ENCODE data around the gene PARVB.

Gene PARVB, protein sequence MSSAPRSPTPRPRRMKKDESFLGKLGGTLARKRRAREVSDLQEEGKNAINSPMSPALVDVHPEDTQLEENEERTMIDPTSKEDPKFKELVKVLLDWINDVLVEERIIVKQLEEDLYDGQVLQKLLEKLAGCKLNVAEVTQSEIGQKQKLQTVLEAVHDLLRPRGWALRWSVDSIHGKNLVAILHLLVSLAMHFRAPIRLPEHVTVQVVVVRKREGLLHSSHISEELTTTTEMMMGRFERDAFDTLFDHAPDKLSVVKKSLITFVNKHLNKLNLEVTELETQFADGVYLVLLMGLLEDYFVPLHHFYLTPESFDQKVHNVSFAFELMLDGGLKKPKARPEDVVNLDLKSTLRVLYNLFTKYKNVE

DNA sequence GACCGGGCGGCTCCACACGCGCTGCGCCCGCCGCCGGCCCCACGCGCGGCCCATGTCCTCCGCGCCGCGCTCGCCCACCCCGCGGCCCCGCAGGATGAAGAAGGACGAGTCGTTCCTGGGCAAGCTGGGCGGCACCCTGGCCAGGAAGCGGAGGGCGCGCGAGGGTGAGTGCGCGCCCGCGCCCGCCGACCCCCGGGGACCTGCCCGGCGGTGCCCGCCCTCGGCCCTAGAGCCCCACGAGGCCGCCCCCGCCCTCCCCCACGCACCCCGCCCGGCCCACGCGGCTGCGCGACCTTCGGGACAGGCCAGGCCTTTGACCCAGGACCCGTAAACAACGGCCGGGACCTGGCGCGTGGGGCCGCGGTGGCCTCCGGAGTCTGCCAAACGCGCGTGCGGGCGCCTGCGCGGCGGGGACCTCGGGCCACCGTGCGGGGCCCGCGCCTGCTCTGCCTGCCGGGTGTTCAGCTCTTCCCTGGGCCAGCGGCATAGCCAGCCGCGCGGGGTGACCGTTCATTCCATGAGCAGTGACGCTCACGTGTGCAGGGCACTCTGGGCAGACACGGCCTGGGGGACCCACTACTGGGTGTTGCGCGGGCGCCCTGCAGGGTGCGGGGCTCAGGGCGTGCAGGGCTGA lies at the start of gene PARVB:
TSS of gene PARVB (plus strand) at position 15 of the 634 bp plus-strand sequence. CDS start at position 53, 38 bp downstream.
- no peak for DNase-seq (ENCODE audit: low read depth)

DNA sequence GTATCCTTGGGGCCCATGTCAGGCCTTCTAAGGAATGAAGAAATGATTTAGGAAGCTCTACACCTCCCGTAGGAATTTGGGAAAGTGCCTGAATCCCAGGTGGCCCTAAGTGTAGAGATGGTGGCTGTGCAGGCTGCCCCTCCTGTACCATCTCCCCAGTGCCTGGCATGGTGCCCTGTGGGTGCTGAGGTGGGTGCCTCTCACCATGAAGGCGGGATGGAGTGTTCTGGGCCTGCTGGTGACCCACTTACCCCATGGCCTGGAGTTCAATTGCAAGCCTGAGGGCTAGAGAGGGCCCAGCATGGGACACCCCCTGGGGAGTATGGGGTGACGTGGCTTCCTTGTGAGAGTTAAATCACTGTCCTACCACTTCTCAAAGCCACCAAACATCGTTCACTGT lies 49.1 kb upstream of the PARVB start:
- DNase-seq (ENCODE audit: low read depth) = no peak

DNA sequence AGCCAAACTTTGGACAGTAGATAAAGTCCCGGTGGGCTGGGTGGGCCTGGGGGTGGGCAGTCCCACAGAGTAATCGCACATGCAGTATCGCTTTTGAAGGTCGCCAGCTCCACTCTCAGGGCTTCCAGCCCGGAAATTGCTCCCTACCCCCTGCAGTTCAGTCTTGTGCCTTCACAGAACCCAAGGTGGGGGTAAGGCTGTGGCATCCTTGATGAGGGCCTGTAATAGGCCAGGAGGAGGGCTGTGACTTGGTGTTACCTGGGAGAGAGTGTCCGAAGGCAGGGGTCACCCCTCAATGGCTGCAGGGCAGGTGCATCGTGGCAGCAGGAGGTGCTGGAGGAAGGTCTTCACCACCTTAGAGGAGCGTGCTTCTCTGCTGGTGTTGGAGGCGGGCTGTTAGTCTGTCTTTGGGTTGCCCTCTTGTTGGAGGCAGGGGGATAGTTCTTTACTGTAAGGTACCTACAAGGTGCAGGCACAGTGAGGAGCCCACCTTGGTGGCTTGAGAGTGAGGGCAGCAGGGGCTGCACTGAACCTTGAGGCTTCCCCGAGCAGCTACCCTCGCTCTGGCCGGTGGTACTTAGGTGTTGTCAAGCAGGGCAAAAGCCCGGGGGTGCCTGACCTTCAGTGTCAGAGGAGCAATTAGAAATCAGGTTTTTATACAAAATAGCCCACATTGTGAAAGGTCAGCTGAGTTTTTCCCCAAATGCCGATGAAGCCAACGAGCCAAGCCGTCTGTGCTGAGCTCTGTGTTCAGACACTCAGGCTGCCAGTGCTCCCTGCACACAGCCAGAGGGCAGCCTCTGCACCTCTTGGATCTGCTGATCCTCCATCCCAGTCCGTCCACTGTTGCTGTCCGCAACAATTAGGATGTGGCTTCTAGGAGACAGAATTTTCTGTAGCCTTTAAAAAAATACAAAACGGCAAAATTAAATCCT lies 47.0 kb upstream of the PARVB start:
- no peak for DNase-seq (ENCODE audit: low read depth)

GRCh38 chr22:43978558-43978957 lies 45.5 kb upstream of the PARVB start:
- DNase-seq (ENCODE audit: low read depth) = no peak

DNA sequence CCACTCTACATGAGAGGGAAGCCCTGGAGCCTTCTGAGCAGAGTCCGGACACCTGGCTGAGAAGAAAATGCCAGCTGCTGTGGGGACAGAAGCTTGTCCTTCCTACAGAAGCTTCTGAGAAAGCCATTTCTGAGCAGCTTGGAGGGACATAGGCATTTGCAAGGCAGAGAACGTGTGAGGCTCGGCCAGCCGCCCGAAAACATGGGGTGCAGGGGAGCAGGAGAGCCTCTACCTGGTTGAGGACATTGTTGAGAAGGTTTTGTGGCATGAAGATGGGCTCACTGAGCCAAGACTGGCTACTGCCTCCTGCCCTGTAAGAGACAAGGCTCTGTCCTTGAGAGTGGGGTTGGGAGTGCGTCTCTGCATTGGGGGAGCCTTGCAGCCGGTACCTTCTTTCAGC lies 43.5 kb upstream of the PARVB start:
- no peak for DNase-seq (ENCODE audit: low read depth)

DNA sequence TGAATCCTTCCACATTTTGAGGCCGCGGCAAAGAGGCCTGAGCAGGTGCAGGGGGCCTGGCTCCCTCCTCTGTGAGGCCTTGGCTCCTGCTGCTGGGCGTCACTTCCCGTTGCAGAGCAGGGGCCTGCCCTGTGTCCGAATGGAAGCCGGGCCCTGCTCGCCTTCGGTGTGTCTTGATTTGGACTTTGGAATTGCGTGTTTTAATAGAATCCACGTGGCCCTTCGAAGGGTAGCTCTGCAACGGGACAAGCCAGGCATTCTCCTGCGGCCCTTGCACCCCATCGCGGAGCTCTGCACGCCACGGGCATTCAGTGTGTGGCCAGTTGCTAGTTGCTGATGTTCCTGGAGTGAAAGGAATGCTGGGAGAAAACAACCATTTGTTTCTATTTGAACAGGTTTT lies 43.1 kb upstream of the PARVB start:
- DNase-seq (ENCODE audit: low read depth) = no peak

GRCh38 chr22:43983808-43984207 lies 40.3 kb upstream of the PARVB start:
- no peak for DNase-seq (ENCODE audit: low read depth)

DNA sequence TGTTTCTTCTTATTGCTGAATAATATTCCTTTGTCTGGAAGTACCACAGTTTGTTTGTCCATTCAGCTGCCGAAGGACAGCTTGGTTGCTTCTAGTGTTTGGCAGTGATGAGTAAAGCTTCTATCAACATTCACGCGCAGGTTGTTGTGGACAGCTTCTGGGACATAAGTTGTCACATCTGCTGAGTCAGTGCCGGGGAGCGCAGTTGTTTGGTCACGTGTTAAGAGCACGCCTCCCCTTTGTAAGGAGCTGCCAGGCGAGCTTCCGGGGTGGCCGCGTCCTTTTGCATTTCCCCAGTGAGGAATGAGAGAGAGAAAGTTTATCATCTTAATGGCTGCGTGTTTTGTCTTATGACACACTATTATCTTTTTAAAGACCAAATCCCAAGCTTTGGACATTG lies 38.6 kb upstream of the PARVB start:
- DNase-seq (ENCODE audit: low read depth) = no peak

GRCh38 chr22:43988116-43988820 lies 35.8 kb upstream of the PARVB start:
- no peak for DNase-seq (ENCODE audit: low read depth)

- no peak for DNase-seq (ENCODE audit: low read depth)
Measured at GRCh38 chr22:43988960-43989359, 35.1 kb upstream of the PARVB start.

DNA sequence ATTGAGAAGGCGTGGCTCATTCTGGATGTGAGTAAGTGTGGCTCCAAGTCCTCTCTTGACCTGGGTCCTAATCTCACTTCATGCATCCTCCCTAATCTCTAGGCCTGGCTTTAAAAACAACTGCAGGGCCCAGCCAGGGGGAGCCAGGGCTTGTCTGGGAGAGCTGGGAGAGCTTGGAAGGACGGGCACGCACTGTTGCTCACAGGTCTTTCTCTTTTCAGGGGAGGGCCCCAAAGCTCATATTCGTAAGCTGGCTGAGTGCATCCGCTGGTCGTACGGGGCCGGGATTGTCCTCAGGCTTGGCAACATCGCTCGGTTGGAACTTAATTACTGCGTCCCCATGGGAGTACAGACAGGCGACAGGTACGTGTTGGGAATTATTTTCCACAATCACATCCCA lies 34.1 kb upstream of the PARVB start:
- no peak for DNase-seq (ENCODE audit: low read depth)

- no peak for DNase-seq (ENCODE audit: low read depth)
Measured at GRCh38 chr22:43991316-43992020, 32.6 kb upstream of the PARVB start.

- DNase-seq (ENCODE audit: low read depth) = no peak
Measured at GRCh38 chr22:43992331-43992821, 31.7 kb upstream of the PARVB start.

- DNase-seq (ENCODE audit: low read depth) = peak; percentile 40
Measured at GRCh38 chr22:43993072-43993760, 30.9 kb upstream of the PARVB start.

DNA sequence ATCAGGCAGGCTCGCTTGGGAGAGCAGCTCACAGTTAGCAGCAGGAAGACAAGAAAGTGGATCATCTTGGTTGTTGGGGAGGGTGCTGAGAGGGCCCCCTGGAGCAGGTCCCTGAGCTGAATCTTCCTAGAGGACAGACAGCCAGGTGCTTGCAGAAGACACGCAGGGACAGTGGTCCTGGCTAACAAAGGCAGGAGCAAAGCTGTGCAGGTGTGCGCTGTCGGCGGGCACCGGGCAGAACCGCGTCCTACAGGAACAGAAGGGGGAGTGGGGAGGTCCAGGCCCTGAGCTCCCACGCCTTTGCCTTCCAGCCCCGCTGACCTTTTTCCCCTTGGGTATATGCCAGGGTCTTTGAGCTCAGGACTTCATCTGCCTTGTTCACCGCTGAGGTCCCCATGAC lies 30.1 kb upstream of the PARVB start:
- no peak for DNase-seq (ENCODE audit: low read depth)

DNA sequence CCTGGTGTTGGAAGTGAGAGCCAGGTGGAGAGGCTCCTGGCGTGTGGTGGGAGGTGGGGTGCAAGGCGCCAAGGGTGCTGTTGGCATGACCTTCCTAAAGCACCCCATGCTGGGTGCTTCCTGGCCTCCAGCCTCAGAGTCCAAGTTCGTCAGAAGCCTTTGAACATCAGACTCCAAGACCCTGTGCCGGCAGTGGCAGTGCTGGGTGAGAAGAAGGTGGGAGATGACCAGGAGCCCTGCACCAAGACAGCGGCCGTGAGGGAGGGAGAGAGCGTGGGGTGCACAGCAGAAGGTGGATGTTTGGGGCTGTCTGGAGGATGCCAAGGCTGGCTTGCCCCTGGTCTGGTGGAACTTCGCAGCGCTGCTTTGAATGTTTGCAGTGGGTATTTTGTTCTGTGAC lies 29.7 kb upstream of the PARVB start:
- DNase-seq (ENCODE audit: low read depth) = no peak

GRCh38 chr22:43995057-43995685 lies 28.9 kb upstream of the PARVB start:
- DNase-seq (ENCODE audit: low read depth) = no peak

DNA sequence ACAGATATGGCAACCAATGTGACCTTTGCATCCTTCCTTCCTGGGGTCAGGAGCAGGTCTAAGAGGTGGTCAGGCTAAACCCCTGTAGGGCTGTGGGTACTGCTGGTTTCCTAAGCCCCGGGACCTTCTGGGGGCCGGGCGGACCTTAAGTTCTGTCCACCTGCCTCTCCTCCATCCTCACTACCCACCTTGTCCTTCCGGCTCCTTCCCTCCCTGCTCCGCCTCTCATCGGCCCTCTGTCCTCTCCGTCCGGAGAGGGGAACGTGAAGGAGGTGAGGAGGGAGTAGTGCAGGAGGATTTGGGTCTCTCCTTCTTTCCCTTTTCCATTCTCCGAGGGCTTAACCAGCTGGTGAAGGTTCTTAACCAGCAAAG lies 28.3 kb upstream of the PARVB start:
- DNase-seq (ENCODE audit: low read depth) = no peak

- DNase-seq (ENCODE audit: low read depth) = peak; percentile 51
Measured at GRCh38 chr22:43996170-43996980, 27.7 kb upstream of the PARVB start.

GRCh38 chr22:43996981-43997265 lies 27.2 kb upstream of the PARVB start:
- no peak for DNase-seq (ENCODE audit: low read depth)

All from activated T-cell treated with anti-CD3 and anti-CD28 coated beads for 1 hour (primary cell).